Esophagus squamous epithelium (tissue), 5 donors: Measurements from ENCODE around the gene GLI2. TPM values are rescaled to one million over a fixed set of nuclear protein-coding genes. Genes with fewer than 3 reads are reported as not detected.

Experiments
- DNase-seq: peaks from one replicate; lab custom pipeline; 2025; lab: John Stamatoyannopoulos, UW
- H3K27ac ChIP-seq, 4 donors: fragments of 200-600 bp; sonication (generic); one replicate each; pipeline ENCODE4 v1.5.1; 2016 to 2019; ENCODE audit warnings: mild to moderate bottlenecking in 1 of 4
- H3K27me3 ChIP-seq, 4 donors: fragments of 200-600 bp; sonication (generic); 1 replicate in 3 of 4; 2 replicates in 1 of 4; pipeline versions ENCODE4 v1.5.1 to v1.6.0; 2017 to 2021; ENCODE audit warnings: antibody characterized with exemption in 1 of 4
- H3K36me3 ChIP-seq, 3 donors: fragments of 200-600 bp; sonication (generic); one replicate each; pipeline ENCODE4 v1.5.1; 2016 to 2019
- H3K4me1 ChIP-seq, 3 donors: fragments of 200-600 bp; sonication (generic); one replicate each; pipeline ENCODE4 v1.5.1; 2017 to 2019
- H3K4me3 ChIP-seq, 4 donors: fragments of 200-600 bp; sonication (generic); 1 replicate in 3 of 4; 2 replicates in 1 of 4; pipeline ENCODE4 v1.5.1; 2016 to 2019; ENCODE audit warnings: mild to moderate bottlenecking in 2 of 4, moderate library complexity in 1 of 4
- H3K9me3 ChIP-seq, 3 donors: fragments of 200-600 bp; sonication (generic); one replicate each; pipeline ENCODE4 v1.5.1; 2016 to 2019
- POLR2A ChIP-seq, 4 donors: fragments of 450-650 bp; IDR thresholded peaks; one replicate each; pipeline ENCODE4 v1.6.1; 2017; ENCODE audit warnings: antibody characterized with exemption in 4 of 4, mild to moderate bottlenecking in 4 of 4, moderate library complexity in 3 of 4
- WGBS, 2 donors: methylation state at CpG; one replicate each; pipeline ENCODE4 v1.1.5; 2018; 5-methylcytosine and 5-hydroxymethylcytosine counted together
- intact Hi-C: fragments of 100-400 bp; cut with DNase I; formaldehyde crosslinking; loops from one replicate; pipeline ENCODE4 v1.15.0; 2022
- total RNA-seq, 4 donors: library from RNA; depleted of rRNA; stranded (reverse); fragments of >200 nt; gene quantifications; one replicate each; pipeline ENCODE4 v1.1.0, GENCODE V29; 2016
- TF ChIP-seq, protein P1 (sequence below), 6 experiments: fragments of 450-650 bp in 4 of 6; fragments of 200-600 bp in 2 of 6; sonication (generic) in 2 of 6; IDR thresholded peaks; one replicate each; pipeline ENCODE4 v1.5.1; 2016 to 2019; ENCODE audit warnings: antibody characterized with exemption in 6 of 6, mild to moderate bottlenecking in 4 of 6, moderate library complexity in 4 of 6
- donor health status: DM: yes; HTN: yes; CAD: no.

Gene GLI2
- total RNA-seq, 4 donors from 2014 or later, result 1.1 to 2.7 (median 1.9) TPM

DNA sequence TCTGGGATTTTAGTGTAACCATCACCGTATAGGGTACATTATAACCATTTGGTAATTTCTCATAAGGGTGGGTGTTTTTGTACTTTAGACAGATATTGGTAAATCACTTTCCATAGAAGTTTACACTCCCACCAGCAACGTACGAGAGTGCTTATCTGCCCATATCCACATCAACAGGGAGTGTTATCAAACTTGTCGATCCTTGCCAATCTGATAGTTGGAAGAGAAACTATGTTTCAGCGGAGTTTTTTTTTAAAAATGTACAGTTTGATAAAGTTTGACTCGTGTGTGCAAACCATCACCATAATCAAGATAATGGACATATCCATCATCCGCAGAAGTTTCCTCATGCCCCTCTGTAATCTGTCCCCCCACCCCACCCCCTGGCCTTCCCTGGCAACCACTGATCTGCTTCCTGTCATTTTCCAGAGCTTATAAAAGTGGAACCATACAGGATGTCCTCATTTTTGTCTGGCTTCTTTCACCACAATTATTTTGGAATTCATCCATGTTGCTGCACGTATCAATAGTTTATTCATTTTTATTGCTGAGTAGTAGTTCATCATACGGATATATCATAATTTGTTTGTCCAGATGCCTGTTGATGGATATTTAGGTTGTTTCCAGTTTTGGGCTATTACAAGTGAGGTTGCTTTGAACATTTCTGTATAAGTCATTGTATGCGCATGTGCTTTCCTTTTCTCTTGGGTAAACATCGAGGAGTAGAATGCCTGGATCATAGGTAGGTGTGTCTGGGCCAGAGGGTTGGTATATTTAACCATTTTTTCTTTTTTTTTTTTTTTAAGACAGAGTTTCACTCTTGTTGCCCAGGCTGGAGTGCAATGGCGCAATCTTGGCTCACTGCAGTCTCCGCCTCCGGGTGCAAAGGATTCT, 18.6 kb downstream of the GLI2 start:
- no peaks in the 10 kb centered on the region for H3K27me3 ChIP-seq
- H3K4me3 ChIP-seq, result no peak overlapping the region
- H3K9me3 ChIP-seq, result no peaks in the 10 kb centered on the region
- peaks cover 0 to 18% (median 12%) of the 10 kb centered on the region in 3 donors for H3K4me1 ChIP-seq
- intact Hi-C loops, result no loop called here
- H3K27ac ChIP-seq, result no peak overlapping the region
- 81 to 84% methylated on average over 14 of the region's 14 CpGs for WGBS, 2 donors
- TF ChIP-seq, protein P1, sequence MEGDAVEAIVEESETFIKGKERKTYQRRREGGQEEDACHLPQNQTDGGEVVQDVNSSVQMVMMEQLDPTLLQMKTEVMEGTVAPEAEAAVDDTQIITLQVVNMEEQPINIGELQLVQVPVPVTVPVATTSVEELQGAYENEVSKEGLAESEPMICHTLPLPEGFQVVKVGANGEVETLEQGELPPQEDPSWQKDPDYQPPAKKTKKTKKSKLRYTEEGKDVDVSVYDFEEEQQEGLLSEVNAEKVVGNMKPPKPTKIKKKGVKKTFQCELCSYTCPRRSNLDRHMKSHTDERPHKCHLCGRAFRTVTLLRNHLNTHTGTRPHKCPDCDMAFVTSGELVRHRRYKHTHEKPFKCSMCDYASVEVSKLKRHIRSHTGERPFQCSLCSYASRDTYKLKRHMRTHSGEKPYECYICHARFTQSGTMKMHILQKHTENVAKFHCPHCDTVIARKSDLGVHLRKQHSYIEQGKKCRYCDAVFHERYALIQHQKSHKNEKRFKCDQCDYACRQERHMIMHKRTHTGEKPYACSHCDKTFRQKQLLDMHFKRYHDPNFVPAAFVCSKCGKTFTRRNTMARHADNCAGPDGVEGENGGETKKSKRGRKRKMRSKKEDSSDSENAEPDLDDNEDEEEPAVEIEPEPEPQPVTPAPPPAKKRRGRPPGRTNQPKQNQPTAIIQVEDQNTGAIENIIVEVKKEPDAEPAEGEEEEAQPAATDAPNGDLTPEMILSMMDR (IDR thresholded peaks at IDR 0.05), result no peak
- no peak for TF ChIP-seq POLR2A (IDR thresholded peaks at IDR 0.05)
- DNase-seq, result no peak
- H3K36me3 ChIP-seq, result no peaks in the 10 kb centered on the region

DNA sequence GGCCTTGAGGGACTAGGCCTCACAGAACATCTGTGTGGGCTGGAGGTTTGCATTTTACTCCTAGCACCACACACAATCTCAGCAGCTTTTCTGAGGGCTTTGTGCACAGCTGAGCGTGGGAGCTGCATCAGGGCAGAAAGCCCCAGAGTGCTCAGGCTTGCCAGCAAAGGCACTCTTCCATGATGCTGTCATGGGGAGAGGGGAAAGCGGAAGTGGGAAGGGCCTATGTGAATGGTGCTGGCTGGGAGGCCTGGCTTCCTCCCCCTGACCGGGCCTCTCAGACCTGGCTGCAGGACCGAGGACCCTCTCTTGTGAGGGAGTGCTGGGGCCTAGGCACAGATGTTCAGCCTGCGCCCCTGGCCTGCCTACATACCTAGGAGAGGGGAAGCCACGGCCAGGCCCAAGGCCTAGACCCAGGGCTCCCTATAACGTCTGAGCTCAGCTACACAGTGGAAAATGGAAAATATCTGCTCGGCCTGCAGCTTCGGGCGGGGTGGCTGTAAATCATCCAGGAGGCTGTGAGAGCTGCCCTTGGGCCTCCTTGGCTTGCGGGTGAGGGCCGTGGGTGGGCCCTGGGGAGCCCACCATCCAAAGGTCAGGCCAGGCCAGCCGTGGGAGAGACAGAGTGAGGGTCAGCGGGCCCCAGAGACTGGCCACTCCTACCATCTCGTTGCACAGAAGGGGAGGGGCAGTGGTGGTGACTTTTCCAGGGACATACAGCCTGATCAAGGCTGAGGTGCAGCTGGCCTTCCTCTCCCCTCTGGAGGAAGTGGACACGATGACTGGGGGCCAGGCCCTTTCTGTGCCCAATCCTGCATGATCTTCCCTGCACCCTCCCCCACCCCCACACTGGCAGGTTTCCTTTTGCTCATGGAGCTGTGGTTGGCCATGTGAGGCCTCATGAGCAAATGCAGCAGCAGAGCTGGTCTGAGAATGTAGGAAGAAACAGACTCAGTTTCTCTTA, 22.8 kb downstream of the GLI2 start:
- intact Hi-C loops, result no loop called here
- TF ChIP-seq POLR2A (IDR thresholded peaks at IDR 0.05), result no peak
- TF ChIP-seq, protein P1 (IDR thresholded peaks at IDR 0.05), result no peak
- no peaks in the 10 kb centered on the region for H3K27me3 ChIP-seq
- no peaks in the 10 kb centered on the region for H3K36me3 ChIP-seq
- no peaks in the 10 kb centered on the region for H3K9me3 ChIP-seq
- peak overlapping the region in 3 of 4 donors; percentile 44 to 81 (median 66) for H3K27ac ChIP-seq
- 63% methylated on average over 12 of the region's 16 CpGs; no CpG with 5 or more reads in 1 of the 2 donors for WGBS, 2 donors
- no peak overlapping the region for H3K4me3 ChIP-seq
- no peak for DNase-seq
- H3K4me1 ChIP-seq, result peaks cover 0 to 19% (median 13%) of the 10 kb centered on the region in 3 donors

DNA sequence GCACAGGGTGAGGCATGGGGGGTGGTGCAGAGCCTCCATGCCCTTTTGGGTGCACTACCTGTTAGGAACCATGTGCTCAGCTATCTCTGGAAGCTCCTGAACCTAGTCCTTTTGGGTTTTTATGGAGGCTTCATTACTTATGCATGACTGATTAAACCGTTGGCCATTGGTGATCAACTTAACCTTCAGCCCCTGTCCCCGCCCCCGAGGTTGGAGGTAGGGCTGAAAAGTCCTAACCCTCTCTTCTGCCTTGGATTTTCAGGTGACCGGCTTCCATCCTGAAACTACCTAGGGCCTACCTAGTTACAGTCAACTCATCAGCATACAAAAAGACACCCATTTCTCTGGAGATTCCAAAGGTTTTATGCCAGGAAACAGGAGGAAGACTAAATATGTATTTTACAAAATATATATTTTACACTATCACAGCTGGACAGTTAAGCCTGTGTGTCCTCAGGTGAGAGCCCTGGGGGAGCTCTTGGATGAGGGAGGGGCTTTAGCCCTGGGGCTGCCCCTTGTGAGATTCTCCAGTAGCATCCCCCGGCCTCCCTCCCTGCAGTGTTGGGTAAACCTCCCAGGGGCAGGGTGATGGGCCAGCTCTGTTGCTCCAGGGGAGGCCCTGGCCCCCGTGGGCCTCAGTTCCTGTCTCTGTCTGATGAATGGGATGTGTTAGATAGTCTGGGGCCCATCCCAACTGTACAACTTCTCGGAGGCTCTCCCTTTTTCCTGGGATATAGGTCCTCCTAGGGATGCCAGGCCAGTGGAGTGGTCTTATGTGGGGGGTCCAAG, 24.1 kb downstream of the GLI2 start:
- Histone ChIP-seq H3K36me3 (no peaks in the 10 kb centered on the region), H3K4me1 (peaks cover 0 to 32% (median 20%) of the 10 kb centered on the region in 3 donors), H3K27ac (no peak overlapping the region), H3K4me3 (no peak overlapping the region), H3K9me3 (no peaks in the 10 kb centered on the region), H3K27me3 (no peaks in the 10 kb centered on the region)
- no peak for DNase-seq
- intact Hi-C loops, result no loop called here
- no peak for TF ChIP-seq POLR2A (IDR thresholded peaks at IDR 0.05)
- TF ChIP-seq, protein P1 (IDR thresholded peaks at IDR 0.05), result no peak
- WGBS, 2 donors, result 73 to 84% methylated on average over 5 to 6 of the region's 7 CpGs

DNA sequence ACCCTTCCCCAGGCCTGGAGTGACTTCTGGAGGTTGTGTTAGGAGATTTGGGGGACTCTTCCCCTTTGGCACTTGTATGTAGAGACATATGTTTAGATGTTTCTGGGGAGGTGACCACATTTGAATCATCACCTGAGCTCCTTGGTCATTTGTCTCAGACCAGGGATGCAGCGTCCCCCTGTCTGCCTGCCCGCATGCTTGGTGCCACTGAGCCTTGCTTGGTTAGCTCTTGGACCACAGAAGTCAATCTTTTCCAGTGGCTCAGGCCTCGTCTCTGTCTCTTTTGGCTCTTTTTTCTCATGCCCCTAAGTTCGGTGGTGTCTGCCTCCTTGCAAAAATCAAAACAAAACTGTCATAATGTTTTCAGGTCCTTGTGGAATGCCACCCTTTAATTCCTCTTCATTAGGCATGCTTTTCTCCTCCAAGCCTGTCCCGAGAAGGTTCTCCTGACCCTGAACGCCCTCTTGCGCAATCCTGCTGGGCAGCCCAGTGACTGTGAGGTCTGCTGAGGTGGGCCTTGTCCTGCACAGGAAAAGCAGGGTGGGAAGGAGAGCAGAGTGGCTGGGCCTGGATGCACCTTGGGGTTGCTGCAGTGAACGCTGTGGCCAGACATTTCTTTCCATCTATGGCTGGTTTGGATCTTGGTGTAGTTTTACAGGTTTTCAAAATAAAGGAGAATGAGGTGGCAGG, 24.9 kb downstream of the GLI2 start:
- 78 to 92% methylated on average over 6 to 8 of the region's 8 CpGs for WGBS, 2 donors

More for the DNA sequence above, 24.9 kb downstream of the GLI2 start:
- intact Hi-C loops, result no loop called here
- no peak for DNase-seq
- Histone ChIP-seq H3K27ac (no peak overlapping the region), H3K27me3 (no peaks in the 10 kb centered on the region), H3K4me3 (no peak overlapping the region), H3K9me3 (no peaks in the 10 kb centered on the region), H3K36me3 (no peaks in the 10 kb centered on the region), H3K4me1 (peaks cover 4 to 41% (median 27%) of the 10 kb centered on the region in 3 donors)
- TF ChIP-seq POLR2A (IDR thresholded peaks at IDR 0.05), result no peak
- TF ChIP-seq, protein P1 (IDR thresholded peaks at IDR 0.05), result no peak
